Measurements from ENCODE around the gene PIAS2.

PIAS2 gene

GRCh38 chr18:46866523-46866922 is 50.8 kb downstream of the PIAS2 start:
- TF ChIP-seq FOXM1 (IDR thresholded peaks at IDR 0.05; ENCODE audit: borderline replicate concordance, low read depth) (no peak), CREB1 (IDR thresholded peaks at IDR 0.05; ENCODE audit: low read depth) (no peak), TCF12 (IDR thresholded peaks at IDR 0.05; ENCODE audit: low read depth) (no peak), TEAD4 (IDR thresholded peaks at IDR 0.05) (no peak), ZBTB7A (IDR thresholded peaks at IDR 0.05; ENCODE audit: low read depth) (no peak), EP300 (IDR thresholded peaks at IDR 0.05; ENCODE audit: borderline replicate concordance) (no peak)

- TF ChIP-seq CEBPB (IDR thresholded peaks at IDR 0.05) (no peak), USF1 (IDR thresholded peaks at IDR 0.05) (no peak), CREB1 (IDR thresholded peaks at IDR 0.05; ENCODE audit: low read depth) (no peak), REST (IDR thresholded peaks at IDR 0.05; ENCODE audit: low read depth) (no peak), EP300 (IDR thresholded peaks at IDR 0.05; ENCODE audit: borderline replicate concordance) (no peak)
Measured at GRCh38 chr18:46859855-46860254, 57.5 kb downstream of the PIAS2 start.

GRCh38 chr18:46858290-46858689 is 59.0 kb downstream of the PIAS2 start:
- TF ChIP-seq TEAD4 (IDR thresholded peaks at IDR 0.05) (no peak), EP300 (IDR thresholded peaks at IDR 0.05; ENCODE audit: borderline replicate concordance) (no peak), TCF12 (IDR thresholded peaks at IDR 0.05; ENCODE audit: low read depth) (no peak), CREB1 (IDR thresholded peaks at IDR 0.05; ENCODE audit: low read depth) (no peak), MAX (IDR thresholded peaks at IDR 0.05) (no peak), TAF1 (IDR thresholded peaks at IDR 0.05; ENCODE audit: low read depth) (no peak), ZBTB7A (IDR thresholded peaks at IDR 0.05; ENCODE audit: low read depth) (no peak), EGR1 (IDR thresholded peaks at IDR 0.05) (no peak), CEBPB (IDR thresholded peaks at IDR 0.05) (no peak), RAD21 (IDR thresholded peaks at IDR 0.05; ENCODE audit: low read depth) (no peak)

GRCh38 chr18:46856973-46857372 is 60.3 kb downstream of the PIAS2 start:
- TF ChIP-seq MAX (IDR thresholded peaks at IDR 0.05) = no peak
- TF ChIP-seq NFIC (IDR thresholded peaks at IDR 0.05) = no peak
- no peak for TF ChIP-seq EP300 (IDR thresholded peaks at IDR 0.05; ENCODE audit: borderline replicate concordance)
- no peak for TF ChIP-seq REST (IDR thresholded peaks at IDR 0.05; ENCODE audit: low read depth)
- TF ChIP-seq TCF12 (IDR thresholded peaks at IDR 0.05; ENCODE audit: low read depth) = no peak
- TF ChIP-seq CEBPB (IDR thresholded peaks at IDR 0.05) = no peak
- TF ChIP-seq ZBTB7A (IDR thresholded peaks at IDR 0.05; ENCODE audit: low read depth) = no peak
- no peak for TF ChIP-seq YY1 (IDR thresholded peaks at IDR 0.05; ENCODE audit: low read depth)
- no peak for TF ChIP-seq CREB1 (IDR thresholded peaks at IDR 0.05; ENCODE audit: low read depth)
- no peak for TF ChIP-seq EGR1 (IDR thresholded peaks at IDR 0.05)

- no peak for TF ChIP-seq MAX (IDR thresholded peaks at IDR 0.05)
- TF ChIP-seq RAD21 (IDR thresholded peaks at IDR 0.05; ENCODE audit: low read depth) = no peak
- TF ChIP-seq CREB1 (IDR thresholded peaks at IDR 0.05; ENCODE audit: low read depth) = no peak
- no peak for TF ChIP-seq FOXM1 (IDR thresholded peaks at IDR 0.05; ENCODE audit: borderline replicate concordance, low read depth)
- TF ChIP-seq EGR1 (IDR thresholded peaks at IDR 0.05) = no peak
- no peak for TF ChIP-seq NFIC (IDR thresholded peaks at IDR 0.05)
- no peak for TF ChIP-seq REST (IDR thresholded peaks at IDR 0.05; ENCODE audit: low read depth)
- no peak for TF ChIP-seq EP300 (IDR thresholded peaks at IDR 0.05; ENCODE audit: borderline replicate concordance)
- TF ChIP-seq TEAD4 (IDR thresholded peaks at IDR 0.05) = no peak
- no peak for TF ChIP-seq TAF1 (IDR thresholded peaks at IDR 0.05; ENCODE audit: low read depth)
- TF ChIP-seq YY1 (IDR thresholded peaks at IDR 0.05; ENCODE audit: low read depth) = no peak
- TF ChIP-seq USF1 (IDR thresholded peaks at IDR 0.05) = no peak
- no peak for TF ChIP-seq CEBPB (IDR thresholded peaks at IDR 0.05)
- TF ChIP-seq TCF12 (IDR thresholded peaks at IDR 0.05; ENCODE audit: low read depth) = no peak
Measured at GRCh38 chr18:46849007-46849406, 68.3 kb downstream of the PIAS2 start.

Measured in Ishikawa (cell line).